PC-3 (cell line): Measurements from ENCODE around the gene PSMB10. TPM values are rescaled to one million over a fixed set of nuclear protein-coding genes. Genes with fewer than 3 reads are reported as not detected.

ENCODE experiments used
- ATAC-seq: fragments of 200-7000 bp; cut with Tn5 transposase; 2 replicates; pipeline ENCODE4 v1.9.1; 2020; ENCODE audit warnings: mild to moderate bottlenecking, moderate library complexity
- BruUV-seq: library from RNA; stranded (reverse); fragments of 400-500 nt; replicated peaks from 2 replicates; lab custom pipeline; 2021; lab: Mats Ljungman, UMichigan
- CTCF ChIA-PET: fragments of 300-600 bp; sonication (Branson Sonifier 250); formaldehyde crosslinking; loops from one replicate; lab custom pipeline; 2022; ENCODE audit warnings: antibody characterized with exemption; lab: Charles Lee
- POLR2A ChIA-PET: fragments of 300-600 bp; sonication (Branson Sonifier 250); formaldehyde crosslinking; loops from one replicate; lab custom pipeline; 2022; ENCODE audit warnings: antibody characterized with exemption; ENCODE audit not compliant: unreplicated experiment; lab: Charles Lee
- DNase-seq: peaks from one replicate; pipeline ENCODE4 v3.0.0-alpha.2; 2015
- H2AFZ ChIP-seq: fragments of 300-600 bp; sonication (generic); 2 replicates; pipeline ENCODE4 v1.6.0; 2016; ENCODE audit warnings: antibody characterized with exemption, low read length
- H3F3A ChIP-seq: fragments of 300-600 bp; sonication (generic); one replicate; pipeline ENCODE4 v1.6.0; 2017; ENCODE audit warnings: antibody characterized with exemption, low read length, control low read depth, mild to moderate bottlenecking; ENCODE audit not compliant: unreplicated experiment
- H3K27ac ChIP-seq: fragments of 300-600 bp; sonication (generic); 2 replicates; pipeline ENCODE4 v1.5.1; 2016; ENCODE audit warnings: mild to moderate bottlenecking, low read length
- H3K27me3 ChIP-seq: fragments of 300-600 bp; sonication (generic); 2 replicates; pipeline ENCODE4 v1.6.1; 2016; ENCODE audit warnings: low read length, mixed read lengths
- H3K36me3 ChIP-seq: fragments of 300-600 bp; sonication (generic); 2 replicates; pipeline ENCODE4 v1.6.1; 2016; ENCODE audit warnings: low read depth, mixed run types, low read length, mixed read lengths
- H3K4me1 ChIP-seq: fragments of 300-600 bp; sonication (generic); 2 replicates; pipeline ENCODE4 v1.5.1; 2016; ENCODE audit warnings: low read length; ENCODE audit not compliant: insufficient read depth
- H3K4me2 ChIP-seq: fragments of 300-600 bp; sonication (generic); 2 replicates; pipeline ENCODE4 v1.6.0; 2016; ENCODE audit warnings: low read length
- H3K4me3 ChIP-seq: fragments of 300-600 bp; sonication (generic); 2 replicates; pipeline ENCODE4 v1.5.1; 2016; ENCODE audit warnings: mild to moderate bottlenecking, low read length, mixed read lengths
- H3K79me2 ChIP-seq: fragments of 300-600 bp; sonication (generic); 2 replicates; pipeline ENCODE4 v1.6.1; 2017; ENCODE audit warnings: low read length, mixed read lengths
- H3K9ac ChIP-seq: fragments of 300-600 bp; sonication (generic); 2 replicates; pipeline ENCODE4 v1.6.0; 2016; ENCODE audit warnings: mild to moderate bottlenecking, low read length
- H3K9me2 ChIP-seq: fragments of 300-600 bp; sonication (generic); replicated peaks from 2 replicates; pipeline ENCODE4 v1.6.1; 2016; ENCODE audit warnings: mixed run types, low read length, mixed read lengths
- H3K9me3 ChIP-seq: fragments of 300-600 bp; sonication (generic); 2 replicates; pipeline ENCODE4 v1.6.1; 2016; ENCODE audit warnings: low read length, mixed read lengths
- H4K20me1 ChIP-seq: fragments of 300-600 bp; sonication (generic); 2 replicates; pipeline ENCODE4 v1.6.1; 2016; ENCODE audit warnings: low read length, mixed read lengths
- EZH2 ChIP-seq: fragments of 300-600 bp; sonication (generic); IDR thresholded peaks from one replicate; pipeline ENCODE4 v1.6.1; 2017; ENCODE audit warnings: antibody characterized with exemption, mild to moderate bottlenecking, low read length; ENCODE audit not compliant: unreplicated experiment
- EZH2phosphoT487 ChIP-seq: fragments of 300-600 bp; sonication (generic); IDR thresholded peaks from 2 replicates; pipeline ENCODE4 v1.6.1; 2018; ENCODE audit warnings: mild to moderate bottlenecking, antibody characterized with exemption, low read length, borderline replicate concordance
- intact Hi-C: fragments of 100-400 bp; cut with micrococcal nuclease; formaldehyde crosslinking; loops from 2 replicates; pipeline ENCODE4 v1.9.0; 2023
- total RNA-seq: library from RNA; depleted of rRNA; stranded (reverse); fragments of >200 nt; gene quantifications from 2 replicates; pipeline ENCODE4 v1.2.3, GENCODE V29; 2014
- TF ChIP-seq, protein P1 (sequence below): fragments of 300-600 bp; sonication (generic); conservative IDR thresholded peaks from 2 replicates; pipeline ENCODE4 v1.5.1; 2017; ENCODE audit warnings: antibody characterized with exemption, low read depth, mild to moderate bottlenecking, low read length

Gene PSMB10
- total RNA-seq, 1 experiment from 2014 or later = 52.0 TPM

DNA sequence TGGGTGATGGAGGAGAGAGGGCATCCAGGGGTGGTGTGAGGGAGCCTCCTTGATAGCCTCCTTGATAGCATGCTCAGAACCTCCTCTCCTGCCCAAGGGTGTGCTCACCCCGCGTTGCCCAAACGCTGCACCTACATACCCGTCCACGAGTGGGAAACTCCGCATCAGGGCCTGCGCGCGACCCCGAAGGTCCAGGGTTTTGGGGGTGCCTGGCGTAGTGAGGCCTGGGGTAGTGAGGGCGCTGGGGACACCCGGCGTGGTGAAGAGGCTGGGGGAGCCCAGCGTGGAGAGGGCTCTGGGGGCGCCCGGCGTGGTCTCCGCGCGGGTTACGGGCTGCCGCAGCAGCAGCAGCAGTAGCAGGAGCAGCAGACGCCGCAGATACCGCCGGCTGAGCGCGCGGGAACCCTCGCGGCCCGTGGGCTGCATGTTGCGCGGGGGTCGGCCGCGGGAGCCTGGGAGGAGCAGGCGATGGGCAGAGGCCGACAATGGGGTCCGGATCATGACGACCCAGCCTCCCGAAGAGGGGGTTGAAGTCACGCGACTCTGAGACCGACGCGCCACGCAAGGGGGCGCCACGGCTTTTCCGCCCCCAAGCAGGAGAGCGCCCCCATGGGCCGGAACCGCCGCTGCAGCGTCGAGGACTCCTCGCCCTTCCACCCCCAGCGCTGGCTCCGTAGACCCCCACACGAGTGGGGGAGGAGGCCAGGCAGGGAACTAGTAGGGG lies 43.5 kb upstream of the PSMB10 start, which contains the start of gene DPEP3:
Gene DPEP3 (minus strand): TSS at position 545 of the 724 bp plus-strand sequence. CDS start 119 bp downstream, at position 426.
- H3K79me2 ChIP-seq = no peaks in the 10 kb centered on the region
- BruUV-seq = no TSS peak
- H4K20me1 ChIP-seq = no peaks in the 10 kb centered on the region
- no peaks in the 10 kb centered on the region for H3K9me2 ChIP-seq
- ChIA-PET POLR2A (no interaction called here), CTCF (no interaction called here)
- H3K4me1 ChIP-seq = no peaks in the 10 kb centered on the region
- H3K9ac ChIP-seq = no peak within 1 kb of the TSS
- no peaks in the 10 kb centered on the region for H3K27me3 ChIP-seq
- no peak within 1 kb of the TSS for H3K4me2 ChIP-seq
- no peaks in the 10 kb centered on the region for H3K36me3 ChIP-seq
- TF ChIP-seq EZH2phosphoT487 (no peak), EZH2 (no peak)
- TF ChIP-seq, protein P1, sequence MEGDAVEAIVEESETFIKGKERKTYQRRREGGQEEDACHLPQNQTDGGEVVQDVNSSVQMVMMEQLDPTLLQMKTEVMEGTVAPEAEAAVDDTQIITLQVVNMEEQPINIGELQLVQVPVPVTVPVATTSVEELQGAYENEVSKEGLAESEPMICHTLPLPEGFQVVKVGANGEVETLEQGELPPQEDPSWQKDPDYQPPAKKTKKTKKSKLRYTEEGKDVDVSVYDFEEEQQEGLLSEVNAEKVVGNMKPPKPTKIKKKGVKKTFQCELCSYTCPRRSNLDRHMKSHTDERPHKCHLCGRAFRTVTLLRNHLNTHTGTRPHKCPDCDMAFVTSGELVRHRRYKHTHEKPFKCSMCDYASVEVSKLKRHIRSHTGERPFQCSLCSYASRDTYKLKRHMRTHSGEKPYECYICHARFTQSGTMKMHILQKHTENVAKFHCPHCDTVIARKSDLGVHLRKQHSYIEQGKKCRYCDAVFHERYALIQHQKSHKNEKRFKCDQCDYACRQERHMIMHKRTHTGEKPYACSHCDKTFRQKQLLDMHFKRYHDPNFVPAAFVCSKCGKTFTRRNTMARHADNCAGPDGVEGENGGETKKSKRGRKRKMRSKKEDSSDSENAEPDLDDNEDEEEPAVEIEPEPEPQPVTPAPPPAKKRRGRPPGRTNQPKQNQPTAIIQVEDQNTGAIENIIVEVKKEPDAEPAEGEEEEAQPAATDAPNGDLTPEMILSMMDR = no peak
- H3K27ac ChIP-seq = no peak within 1 kb of the TSS
- intact Hi-C loops = no loop called here
- no peaks in the 10 kb centered on the region for H3F3A ChIP-seq
- ATAC-seq = no peak
- DNase-seq = no peak
- H3K4me3 ChIP-seq = no peak within 1 kb of the TSS
- H3K9me3 ChIP-seq = no peaks in the 10 kb centered on the region
- no peak within 1 kb of the TSS for H2AFZ ChIP-seq

DNA sequence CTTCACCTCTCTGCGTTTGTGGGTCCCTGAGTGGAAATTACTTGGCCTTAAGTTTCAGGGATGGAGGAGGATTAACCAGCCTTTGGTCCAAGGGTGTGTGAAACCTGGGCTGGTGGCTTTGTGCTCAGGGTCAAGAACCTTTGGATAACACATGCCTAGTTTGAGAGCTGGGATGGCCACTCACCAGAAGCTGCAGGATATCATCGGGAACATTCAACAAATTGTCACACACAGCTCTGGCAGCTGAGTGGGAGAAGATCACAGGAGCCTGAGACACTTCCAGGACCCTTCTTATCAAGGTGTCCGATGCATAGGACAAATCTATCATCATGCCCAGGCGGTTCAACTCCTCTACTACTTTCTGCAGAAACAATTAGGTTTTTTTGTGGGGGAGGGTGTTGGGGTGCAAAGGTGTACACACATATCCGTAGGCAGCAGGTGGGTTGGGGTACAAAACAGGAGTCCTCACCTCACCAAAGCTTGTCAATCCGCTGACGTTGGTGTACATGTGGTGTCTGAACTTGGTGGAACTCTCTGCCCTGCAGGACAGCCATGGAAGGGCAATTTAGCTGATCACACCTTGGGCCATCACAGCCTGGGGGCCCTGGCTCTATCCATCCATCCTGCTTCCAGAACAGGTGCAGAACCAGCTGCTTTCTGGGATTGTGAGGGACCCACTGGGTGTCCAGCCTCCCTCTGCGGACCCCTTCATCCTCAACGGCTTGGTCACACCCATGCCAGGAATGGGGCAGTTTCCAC lies 41.0 kb upstream of the PSMB10 start:
- no peaks in the 10 kb centered on the region for H3K4me1 ChIP-seq
- no peak for ATAC-seq
- no peak overlapping the region for H3K4me3 ChIP-seq
- no peaks in the 10 kb centered on the region for H4K20me1 ChIP-seq
- H3K27ac ChIP-seq = no peak overlapping the region
- H3K79me2 ChIP-seq = no peaks in the 10 kb centered on the region
- H3K9me2 ChIP-seq = no peaks in the 10 kb centered on the region
- TF ChIP-seq EZH2phosphoT487 = no peak
- TF ChIP-seq, protein P1 = no peak
- no peak for TF ChIP-seq EZH2
- H3K9me3 ChIP-seq = no peaks in the 10 kb centered on the region
- no peak overlapping the region for H3K9ac ChIP-seq
- no peaks in the 10 kb centered on the region for H3F3A ChIP-seq
- no peak for DNase-seq
- POLR2A ChIA-PET = no interaction called here
- BruUV-seq = no TSS peak
- no peaks in the 10 kb centered on the region for H3K27me3 ChIP-seq
- H3K36me3 ChIP-seq = no peaks in the 10 kb centered on the region
- H2AFZ ChIP-seq = no peak overlapping the region
- CTCF ChIA-PET = no interaction called here
- intact Hi-C loops = no loop called here
- H3K4me2 ChIP-seq = no peak overlapping the region

DNA sequence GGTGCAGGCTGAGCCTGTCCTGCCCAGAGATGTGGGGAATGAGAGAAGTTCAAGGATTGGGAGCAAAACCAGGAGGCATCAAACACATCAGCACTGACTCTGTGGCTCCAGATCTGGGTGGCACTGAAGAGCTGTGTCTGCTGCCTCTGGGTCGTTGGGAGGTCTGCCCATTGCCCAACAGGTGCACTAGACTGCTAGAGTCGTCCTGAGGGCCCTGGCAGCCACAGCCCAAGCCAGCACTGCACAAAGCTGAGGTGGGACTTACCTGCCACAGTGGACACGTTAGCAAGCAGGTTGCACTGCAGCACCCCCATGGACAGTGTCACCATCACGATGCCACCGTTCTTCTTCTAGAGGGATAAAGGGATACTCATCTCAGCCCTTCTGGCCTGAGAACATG lies 40.4 kb upstream of the PSMB10 start:
- no peak for ATAC-seq
- POLR2A ChIA-PET = no interaction called here

More for the DNA sequence above, 40.4 kb upstream of the PSMB10 start:
- DNase-seq = no peak
- TF ChIP-seq EZH2 (no peak), EZH2phosphoT487 (no peak)
- TF ChIP-seq, protein P1 = no peak
- Histone ChIP-seq H3K79me2 (no peaks in the 10 kb centered on the region), H3F3A (no peaks in the 10 kb centered on the region), H3K27ac (no peak overlapping the region), H3K27me3 (no peaks in the 10 kb centered on the region), H3K4me3 (no peak overlapping the region), H3K9ac (no peak overlapping the region), H3K4me2 (no peak overlapping the region), H3K36me3 (no peaks in the 10 kb centered on the region), H2AFZ (no peak overlapping the region), H3K9me2 (no peaks in the 10 kb centered on the region), H3K4me1 (no peaks in the 10 kb centered on the region), H4K20me1 (no peaks in the 10 kb centered on the region), H3K9me3 (no peaks in the 10 kb centered on the region)
- intact Hi-C loops = no loop called here
- CTCF ChIA-PET = no interaction called here
- BruUV-seq = no TSS peak
